22Rv1 (cell line): ENCODE data around the gene PRKACB.

ENCODE experiments used
- CTCF ChIP-seq: fragments of 450-650 bp; IDR thresholded peaks from 2 replicates; pipeline ENCODE4 v1.5.1; 2017; ENCODE audit warnings: mild to moderate bottlenecking
- ZFX ChIP-seq: fragments of 450-650 bp; IDR thresholded peaks from 2 replicates; pipeline ENCODE4 v1.6.1; 2017; ENCODE audit warnings: antibody characterized with exemption, borderline replicate concordance

GRCh38 chr1:84117868-84118267, 26.2 kb upstream of the PRKACB start:
- TF ChIP-seq CTCF (no peak), ZFX (no peak)
